Activated CD8-positive, alpha-beta memory T cell treated with anti-CD3 and anti-CD28 coated beads, Interleukin-2, amount 50 U/mL, for 1 hour (primary cell): ENCODE measurements around the gene CELF2.

Experiments used
- DNase-seq: peaks from one replicate; pipeline ENCODE4 v3.0.0-alpha.2; 2020; ENCODE audit errors: extremely low read depth

The CELF2 gene

GRCh38 chr10:11326913-11327616, 309.4 kb downstream of the CELF2 start:
- DNase-seq, result no peak

- no peak for DNase-seq
Measured at GRCh38 chr10:11328264-11329061, 310.8 kb downstream of the CELF2 start.

- DNase-seq, result no peak
Measured at GRCh38 chr10:11329062-11329673, 311.5 kb downstream of the CELF2 start.

- no peak for DNase-seq
Measured at GRCh38 chr10:11330383-11331045, 312.8 kb downstream of the CELF2 start.

DNA sequence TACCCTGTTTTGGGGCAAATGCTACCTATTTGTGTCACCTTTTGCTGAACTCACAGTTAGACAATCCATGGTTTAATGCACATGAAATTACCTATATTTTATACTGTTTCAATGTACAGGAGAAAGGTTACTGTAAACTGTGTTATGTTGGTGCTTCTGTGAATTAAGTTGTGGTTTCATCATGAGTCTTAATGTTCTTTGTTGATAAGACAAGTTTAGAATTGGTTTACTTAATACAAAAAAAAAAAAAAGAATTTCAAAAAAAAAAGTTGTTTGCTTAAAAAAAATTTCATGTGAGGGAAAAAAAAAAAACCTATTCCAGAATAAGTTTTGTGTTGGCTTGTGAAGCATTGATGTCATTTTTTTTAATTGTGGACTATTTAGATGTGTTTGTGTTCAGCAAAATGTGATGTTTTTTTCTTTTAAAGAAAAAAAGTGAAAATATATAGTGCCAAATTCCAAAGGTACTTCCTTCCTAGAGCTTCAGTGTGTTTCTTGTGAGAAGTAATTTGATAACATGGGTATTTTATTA, 313.4 kb downstream of the CELF2 start:
- DNase-seq, result no peak

DNA sequence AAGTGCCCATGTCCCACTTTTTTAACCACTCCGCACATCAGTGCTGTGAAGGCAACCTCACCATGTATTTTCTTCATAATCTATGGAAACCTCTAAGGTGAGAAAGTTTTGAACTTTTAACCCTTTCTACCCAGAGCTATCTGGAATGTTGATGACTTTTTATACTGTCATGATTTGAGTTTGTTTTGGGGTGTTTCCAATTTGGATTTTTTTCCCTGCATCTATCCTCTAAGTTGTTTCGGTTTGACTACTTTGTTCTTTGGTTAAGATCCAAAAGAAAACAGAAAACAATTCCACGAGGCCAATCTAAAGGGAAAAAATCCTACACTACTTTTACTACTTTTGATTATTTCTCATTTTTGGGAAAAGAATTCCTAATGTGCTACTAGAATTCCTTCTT, 314.1 kb downstream of the CELF2 start:
- no peak for DNase-seq

- no peak for DNase-seq
Measured at GRCh38 chr10:11332846-11333245, 315.2 kb downstream of the CELF2 start.

- DNase-seq, result no peak
Measured at GRCh38 chr10:11334436-11334835, 316.8 kb downstream of the CELF2 start.

GRCh38 chr10:11335167-11335652, 317.5 kb downstream of the CELF2 start:
- DNase-seq, result no peak

GRCh38 chr10:11335881-11336430, 318.3 kb downstream of the CELF2 start:
- DNase-seq, result no peak

DNA sequence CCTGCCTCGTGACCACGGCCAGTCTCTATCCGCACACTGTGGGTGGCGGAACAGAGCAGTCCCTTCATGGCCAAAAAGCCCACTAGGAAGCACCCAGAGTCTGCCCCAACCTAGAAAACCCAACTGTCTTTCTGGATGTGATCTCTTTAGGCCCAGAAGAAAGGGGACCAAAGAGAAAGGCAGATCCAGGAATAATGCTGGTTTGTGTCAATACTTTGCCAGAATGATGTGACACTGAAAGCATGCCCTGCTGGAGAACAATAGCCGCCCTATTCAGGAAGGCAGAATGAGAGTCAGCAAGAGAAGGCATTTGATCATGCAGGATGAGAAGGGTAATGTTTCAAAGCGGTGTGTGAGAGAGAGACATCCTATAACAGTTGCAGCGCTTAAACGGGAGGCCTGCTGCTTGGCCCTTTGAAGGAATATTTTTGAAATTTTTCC, 319.1 kb downstream of the CELF2 start:
- DNase-seq, result no peak

DNA sequence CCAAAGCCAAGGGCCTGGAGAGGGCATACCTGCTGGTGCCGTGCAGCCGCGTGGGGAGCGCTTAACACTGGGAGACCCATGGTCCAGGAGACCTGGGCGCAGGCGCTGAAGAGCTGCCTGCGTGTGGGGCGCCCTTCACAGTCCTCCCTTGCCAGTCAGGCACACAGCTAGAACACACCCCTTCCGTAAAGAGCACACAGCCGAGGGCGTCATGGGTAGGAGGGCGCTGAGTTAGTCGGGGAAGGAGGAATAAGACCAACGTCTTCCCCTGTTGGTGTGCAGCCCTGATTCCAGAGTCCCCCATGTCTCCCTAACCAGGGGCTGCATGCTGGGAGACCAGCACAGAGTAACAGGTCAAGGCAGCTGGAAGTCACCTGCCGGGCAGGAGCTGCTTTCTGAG, 319.8 kb downstream of the CELF2 start:
- no peak for DNase-seq

DNA sequence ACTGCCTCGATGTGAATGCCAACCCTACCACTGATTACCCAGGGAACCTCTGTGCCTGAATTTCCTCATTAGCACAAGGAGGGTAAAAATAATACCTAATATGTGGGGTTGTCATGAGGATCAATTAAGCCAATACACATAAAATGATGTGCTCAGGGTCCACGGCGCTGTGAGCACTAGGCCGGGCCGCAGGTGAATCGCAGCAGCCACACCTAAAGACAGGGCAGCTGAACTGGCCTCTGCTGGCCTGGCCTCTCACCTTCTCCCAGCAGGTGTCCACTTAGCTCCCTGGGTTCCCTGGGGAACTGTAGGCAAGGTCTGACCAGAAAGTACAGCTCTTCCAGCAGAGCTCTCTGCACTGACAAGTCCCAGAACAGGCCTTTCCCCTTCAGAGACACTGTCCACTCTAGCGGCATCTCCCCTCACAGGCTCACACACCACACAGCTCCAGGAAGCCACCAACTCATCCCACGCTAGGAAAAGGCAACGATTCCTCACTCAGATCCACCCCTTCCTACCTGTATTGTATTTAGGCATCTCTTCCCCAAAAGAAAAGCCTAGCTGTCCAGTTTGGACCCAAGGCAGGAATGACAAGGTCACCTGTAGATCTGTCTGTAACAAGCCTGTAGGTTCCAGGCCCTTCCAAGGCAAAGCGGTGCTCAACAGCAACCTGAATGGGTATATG, 320.6 kb downstream of the CELF2 start:
- DNase-seq, result no peak

- DNase-seq, result no peak
Measured at GRCh38 chr10:11339013-11339412, 321.3 kb downstream of the CELF2 start.

- DNase-seq, result no peak
Measured at GRCh38 chr10:11339660-11340059, 322.0 kb downstream of the CELF2 start.

- DNase-seq, result no peak
Measured at GRCh38 chr10:11341283-11341960, 323.8 kb downstream of the CELF2 start.

GRCh38 chr10:11344081-11344480, 326.4 kb downstream of the CELF2 start:
- DNase-seq, result no peak

DNA sequence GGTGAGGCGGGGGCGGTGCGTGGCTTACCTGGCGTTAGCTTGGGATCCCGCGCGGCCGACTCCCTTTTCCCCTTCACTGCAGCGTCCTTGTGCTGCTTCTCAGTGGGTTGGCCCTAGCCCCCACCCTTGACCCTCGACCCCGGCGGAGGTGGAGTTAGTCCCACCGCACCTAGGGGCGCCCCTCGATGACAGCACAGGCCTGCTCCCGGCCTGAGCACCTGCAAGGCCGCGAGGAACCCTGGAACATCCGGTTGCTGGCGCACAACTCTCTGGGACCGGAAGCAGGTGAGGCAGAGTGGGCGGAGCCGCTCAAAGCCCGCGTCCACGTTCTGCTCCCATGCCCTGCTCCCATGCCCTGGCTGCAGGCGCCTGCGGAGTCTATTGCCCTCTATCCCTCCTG, 326.9 kb downstream of the CELF2 start:
- no peak for DNase-seq

DNA sequence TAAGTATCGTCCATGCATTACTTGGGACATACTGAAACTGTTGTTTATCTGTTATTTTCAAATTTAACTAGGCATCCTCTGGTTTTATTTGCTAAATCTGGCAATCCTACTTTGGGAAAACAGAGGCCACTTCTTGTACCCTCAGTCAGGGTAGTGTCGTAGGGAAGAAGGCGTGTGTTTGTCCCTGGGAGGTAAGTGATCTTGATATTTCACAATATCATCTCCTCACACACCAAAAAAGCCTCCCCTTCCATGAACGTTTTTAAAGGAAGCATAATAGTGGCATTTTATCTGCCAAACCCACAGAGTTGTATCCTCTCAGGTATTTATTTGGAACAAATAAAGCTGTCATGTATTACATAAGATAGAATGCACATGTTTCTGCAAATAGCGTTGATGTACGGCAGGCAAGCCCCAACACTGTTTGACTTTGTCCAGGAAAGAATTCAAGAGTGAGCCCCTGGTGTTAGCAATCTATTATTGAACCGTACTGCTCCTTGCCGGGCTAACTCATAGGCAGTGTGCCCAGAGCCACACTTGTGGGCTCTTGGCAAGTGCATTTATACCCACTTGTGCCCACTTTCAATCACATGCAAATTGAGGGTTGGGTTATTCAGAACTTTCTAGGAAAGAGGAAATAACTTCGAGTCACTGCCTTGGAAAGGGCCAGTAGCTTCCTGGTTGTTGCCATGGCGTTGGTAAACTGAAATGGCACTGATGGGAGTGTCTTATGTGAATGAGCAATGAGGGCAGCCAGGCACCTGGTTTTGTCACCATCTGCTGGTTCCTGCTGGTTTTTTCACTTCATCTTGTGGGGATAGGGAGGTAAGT, 327.8 kb downstream of the CELF2 start:
- no peak for DNase-seq
